Astrocyte of the spinal cord (primary cell): ENCODE results near the gene HEATR1.

Experiments
- DNase-seq: peaks from one replicate; pipeline ENCODE4 v3.0.0; 2011; ENCODE audit warnings: low read depth, low spot score
- H3K4me3 ChIP-seq: 2 replicates; pipeline ENCODE4 v1.5.1; 2011; ENCODE audit warnings: low read depth, mild to moderate bottlenecking, low read length, moderate library complexity
- CTCF ChIP-seq: IDR thresholded peaks from 2 replicates; pipeline ENCODE4 v1.5.1; 2012; ENCODE audit warnings: low read depth, mild to moderate bottlenecking, low read length, inconsistent platforms
- in situ Hi-C: cut with HindIII; loops from 2 replicates; pipeline ENCODE4 v1.10.0; 2017; ENCODE audit warnings: low sequenced_read_pairs

Gene HEATR1

GRCh38 chr1:236603991-236604904 is at the start of gene HEATR1:
Gene HEATR1 (minus strand): TSS chr1:236604516. CDS start chr1:236604095, 421 bp downstream.
- in situ Hi-C loops: no loop called here
- H3K4me3 ChIP-seq: peak within 1 kb of the TSS; percentile 84
- TF ChIP-seq CTCF: no peak
- DNase-seq: peak; percentile 96

GRCh38 chr1:236645016-236645680 is 40.8 kb upstream of the HEATR1 start:
- in situ Hi-C loops: no loop called here
- no peak for TF ChIP-seq CTCF

GRCh38 chr1:236642763-236643162 is 38.4 kb upstream of the HEATR1 start:
- TF ChIP-seq CTCF: no peak
- no peak for DNase-seq
- in situ Hi-C loops: no loop called here
- no peak overlapping the region for H3K4me3 ChIP-seq

More at GRCh38 chr1:236645016-236645680, 40.8 kb upstream of the HEATR1 start:
- DNase-seq: no peak
- H3K4me3 ChIP-seq: no peak overlapping the region

- no peak for DNase-seq
- no peak overlapping the region for H3K4me3 ChIP-seq
- no peak for TF ChIP-seq CTCF
- in situ Hi-C loops: no loop called here
Observed at GRCh38 chr1:236639686-236640085, 35.4 kb upstream of the HEATR1 start.

- DNase-seq: no peak
- H3K4me3 ChIP-seq: no peak overlapping the region
- no peak for TF ChIP-seq CTCF
- in situ Hi-C loops: no loop called here
Observed at GRCh38 chr1:236638945-236639344, 34.6 kb upstream of the HEATR1 start.

- in situ Hi-C loops: no loop called here
- TF ChIP-seq CTCF: no peak
- DNase-seq: no peak
- no peak overlapping the region for H3K4me3 ChIP-seq
Observed at GRCh38 chr1:236636017-236636416, 31.7 kb upstream of the HEATR1 start.
